ENCODE measurements around the gene GARIN5B. TPM values are rescaled to one million over a fixed set of nuclear protein-coding genes. Genes with fewer than 3 reads are reported as not detected.

The GARIN5B gene
- polyA plus RNA-seq, 3 donors: not detected

GRCh38 chr19:55368106-55368505, 5.0 kb upstream of the GARIN5B start:
- Mint-ChIP-seq H3K27me3 (ENCODE audit: low read depth in 3 of 3) (peaks cover 44 to 65% (median 58%) of the 10 kb centered on the region in 3 donors), H3K9me3 (peaks cover 0 to 24% (median 6%) of the 10 kb centered on the region in 7 donors), H3K27ac (no peak overlapping the region), H3K4me3 (peak overlapping the region in 1 of 2 donors; percentile 75), H3K4me1 (peaks cover 5% of the 10 kb centered on the region), H3K36me3 (peaks cover 0 to 4% of the 10 kb centered on the region in 2 donors)
- TF ChIP-seq CTCF (IDR thresholded peaks at IDR 0.05): no peak
- H4K20me1 ChIP-seq (ENCODE audit: insufficient read depth, low read length): no peaks in the 10 kb centered on the region
- intact Hi-C loops (cut with micrococcal nuclease): no loop called here
- H3K9me3 ChIP-seq (replicated peaks in 1 of 2; ENCODE audit: control insufficient read depth in 1 of 2, insufficient read depth in 1 of 2, low read length in 2 of 2): peaks cover 2 to 8% of the 10 kb centered on the region in 2 donors
- no peak overlapping the region for H3K9ac ChIP-seq (ENCODE audit: insufficient read depth, low read length, poor library complexity, severe bottlenecking)
- no peak overlapping the region for H3K27ac ChIP-seq (ENCODE audit: low read depth in 1 of 2, low read length in 2 of 2)
- H3K27me3 ChIP-seq (ENCODE audit: control insufficient read depth in 2 of 2, insufficient read depth in 2 of 2, low read length in 2 of 2): peaks cover 32 to 51% of the 10 kb centered on the region in 2 donors
- no peaks in the 10 kb centered on the region for H3K36me3 ChIP-seq (replicated peaks in 1 of 2; ENCODE audit: control insufficient read depth in 1 of 2, insufficient read depth in 2 of 2, low read length in 2 of 2)
- no peak overlapping the region for H2AFZ ChIP-seq (ENCODE audit: insufficient read depth, low read depth, low read length, poor library complexity, severe bottlenecking)
- no peak overlapping the region for H3K4me2 ChIP-seq (replicated peaks; ENCODE audit: extremely low read depth, low read length, poor library complexity, severe bottlenecking)
- no peaks in the 10 kb centered on the region for H3K79me2 ChIP-seq (ENCODE audit: insufficient read depth, low read length)
- no peak for DNase-seq
- peaks cover 4 to 6% of the 10 kb centered on the region in 2 donors for H3K4me1 ChIP-seq (ENCODE audit: control insufficient read depth in 1 of 2, insufficient read depth in 2 of 2, low read length in 2 of 2)
- H3K4me3 ChIP-seq (replicated peaks in 1 of 3; ENCODE audit: low read depth in 2 of 3, low read length in 3 of 3): no peak overlapping the region
- WGBS (ENCODE audit: insufficient coverage): 96% methylated on average over 16 of the region's 16 CpGs

GRCh38 chr19:55366790-55367189, 3.7 kb upstream of the GARIN5B start:
- no peaks in the 10 kb centered on the region for H3K36me3 ChIP-seq (replicated peaks in 1 of 2; ENCODE audit: control insufficient read depth in 1 of 2, insufficient read depth in 2 of 2, low read length in 2 of 2)
- no peaks in the 10 kb centered on the region for H4K20me1 ChIP-seq (ENCODE audit: insufficient read depth, low read length)
- intact Hi-C loops (cut with micrococcal nuclease): no loop called here
- peaks cover 4 to 6% of the 10 kb centered on the region in 2 donors for H3K4me1 ChIP-seq (ENCODE audit: control insufficient read depth in 1 of 2, insufficient read depth in 2 of 2, low read length in 2 of 2)
- TF ChIP-seq CTCF (IDR thresholded peaks at IDR 0.05): no peak
- peaks cover 5% of the 10 kb centered on the region for H3K4me1 Mint-ChIP-seq
- H3K4me3 ChIP-seq (replicated peaks in 1 of 3; ENCODE audit: low read depth in 2 of 3, low read length in 3 of 3): no peak overlapping the region
- no peak overlapping the region for H3K4me3 Mint-ChIP-seq
- no peak for DNase-seq
- H3K36me3 Mint-ChIP-seq: peaks cover 0 to 4% of the 10 kb centered on the region in 2 donors
- H3K79me2 ChIP-seq (ENCODE audit: insufficient read depth, low read length): no peaks in the 10 kb centered on the region
- H3K9ac ChIP-seq (ENCODE audit: insufficient read depth, low read length, poor library complexity, severe bottlenecking): no peak overlapping the region
- H3K27me3 ChIP-seq (ENCODE audit: control insufficient read depth in 2 of 2, insufficient read depth in 2 of 2, low read length in 2 of 2): peaks cover 28 to 38% of the 10 kb centered on the region in 2 donors
- H2AFZ ChIP-seq (ENCODE audit: insufficient read depth, low read depth, low read length, poor library complexity, severe bottlenecking): no peak overlapping the region
- H3K27ac ChIP-seq (ENCODE audit: low read depth in 1 of 2, low read length in 2 of 2): no peak overlapping the region
- H3K27me3 Mint-ChIP-seq (ENCODE audit: low read depth in 3 of 3): peaks cover 32 to 53% (median 46%) of the 10 kb centered on the region in 3 donors
- 80% methylated on average over 1 of the region's 3 CpGs for WGBS (ENCODE audit: insufficient coverage)
- H3K4me2 ChIP-seq (replicated peaks; ENCODE audit: extremely low read depth, low read length, poor library complexity, severe bottlenecking): no peak overlapping the region
- no peak overlapping the region for H3K27ac Mint-ChIP-seq
- H3K9me3 Mint-ChIP-seq: peaks cover 0 to 23% (median 6%) of the 10 kb centered on the region in 7 donors
- peaks cover 2 to 5% of the 10 kb centered on the region in 2 donors for H3K9me3 ChIP-seq (replicated peaks in 1 of 2; ENCODE audit: control insufficient read depth in 1 of 2, insufficient read depth in 1 of 2, low read length in 2 of 2)
